Suppressor macrophage (primary cell): ENCODE results near the gene KLK11.
"Not testable (repeated sequence)": the region's sequence is repeated elsewhere in the genome, so short reads cannot be mapped to it uniquely, and the experiment has no call there.

ENCODE experiments used
- DNase-seq, 4 experiments: peaks; one replicate each; pipeline ENCODE4 v3.0.0-alpha.2; 2020 to 2022

The KLK11 gene

GRCh38 chr19:51002542-51003311 lies 23.7 kb downstream of the KLK11 start:
- peak in 3 of 4 experiments; percentile 6 to 26 (median 17) for DNase-seq

- DNase-seq: no peak
Observed at GRCh38 chr19:51002089-51002532, 24.3 kb downstream of the KLK11 start.

GRCh38 chr19:51001515-51001914 lies 24.9 kb downstream of the KLK11 start, which contains the start of gene KLK8:
TSS of gene KLK8 (minus strand) at chr19:51001604. CDS start at chr19:51001167, 437 bp downstream.
- DNase-seq: no peak

GRCh38 chr19:51000981-51001380 lies 25.4 kb downstream of the KLK11 start:
- no peak for DNase-seq

GRCh38 chr19:51000426-51000825 lies 26.0 kb downstream of the KLK11 start:
- no peak for DNase-seq

- no peak for DNase-seq
Observed at GRCh38 chr19:50998686-50999085, 27.7 kb downstream of the KLK11 start.

- no peak for DNase-seq
Observed at GRCh38 chr19:50998061-50998460, 28.4 kb downstream of the KLK11 start.

GRCh38 chr19:50994129-50994528 lies 32.3 kb downstream of the KLK11 start:
- DNase-seq: no peak

- no peak for DNase-seq
Observed at GRCh38 chr19:50992666-50993035, 33.8 kb downstream of the KLK11 start.

GRCh38 chr19:50984416-50984815 lies 42.0 kb downstream of the KLK11 start:
- not testable (repeated sequence) for DNase-seq

- DNase-seq: no peak
Observed at GRCh38 chr19:50983625-50984292, 42.7 kb downstream of the KLK11 start, which contains the start of gene KLK7. TSS of gene KLK7 (minus strand) at chr19:50983917. CDS start at chr19:50982399, 1,518 bp downstream.

GRCh38 chr19:50982186-50982585 lies 44.2 kb downstream of the KLK11 start:
- DNase-seq: no peak

- DNase-seq: no peak
Observed at GRCh38 chr19:50981587-50982146, 44.7 kb downstream of the KLK11 start.

GRCh38 chr19:50980208-50980607 lies 46.2 kb downstream of the KLK11 start:
- DNase-seq: no peak

GRCh38 chr19:50979758-50980157 lies 46.7 kb downstream of the KLK11 start:
- DNase-seq: no peak

- DNase-seq: no peak
Observed at GRCh38 chr19:50978772-50979390, 47.5 kb downstream of the KLK11 start.

- no peak for DNase-seq
Observed at GRCh38 chr19:50977626-50978025, 48.8 kb downstream of the KLK11 start.

- DNase-seq: no peak
Observed at GRCh38 chr19:50975766-50976165, 50.6 kb downstream of the KLK11 start.

- DNase-seq: no peak
Observed at GRCh38 chr19:50974702-50975556, 51.5 kb downstream of the KLK11 start.

GRCh38 chr19:50972795-50973376 lies 53.5 kb downstream of the KLK11 start:
- no peak for DNase-seq
